Stimulated activated CD4-positive, alpha-beta T cell treated with anti-CD3 and anti-CD28 coated beads, Interleukin-1b, Interleukin-23, amount 100 ng/mL, for 24 hours (primary cell): ENCODE results near the gene RERG.
"Not testable (repeated sequence)": the region's sequence is repeated elsewhere in the genome, so short reads cannot be mapped to it uniquely, and the experiment has no call there.

ENCODE experiments used
- DNase-seq, 4 experiments: peaks; one replicate each; pipeline ENCODE4 v3.0.0-alpha.2; 2020; ENCODE audit warnings: low read depth in 4 of 4, low spot score in 1 of 4

The RERG gene

DNA sequence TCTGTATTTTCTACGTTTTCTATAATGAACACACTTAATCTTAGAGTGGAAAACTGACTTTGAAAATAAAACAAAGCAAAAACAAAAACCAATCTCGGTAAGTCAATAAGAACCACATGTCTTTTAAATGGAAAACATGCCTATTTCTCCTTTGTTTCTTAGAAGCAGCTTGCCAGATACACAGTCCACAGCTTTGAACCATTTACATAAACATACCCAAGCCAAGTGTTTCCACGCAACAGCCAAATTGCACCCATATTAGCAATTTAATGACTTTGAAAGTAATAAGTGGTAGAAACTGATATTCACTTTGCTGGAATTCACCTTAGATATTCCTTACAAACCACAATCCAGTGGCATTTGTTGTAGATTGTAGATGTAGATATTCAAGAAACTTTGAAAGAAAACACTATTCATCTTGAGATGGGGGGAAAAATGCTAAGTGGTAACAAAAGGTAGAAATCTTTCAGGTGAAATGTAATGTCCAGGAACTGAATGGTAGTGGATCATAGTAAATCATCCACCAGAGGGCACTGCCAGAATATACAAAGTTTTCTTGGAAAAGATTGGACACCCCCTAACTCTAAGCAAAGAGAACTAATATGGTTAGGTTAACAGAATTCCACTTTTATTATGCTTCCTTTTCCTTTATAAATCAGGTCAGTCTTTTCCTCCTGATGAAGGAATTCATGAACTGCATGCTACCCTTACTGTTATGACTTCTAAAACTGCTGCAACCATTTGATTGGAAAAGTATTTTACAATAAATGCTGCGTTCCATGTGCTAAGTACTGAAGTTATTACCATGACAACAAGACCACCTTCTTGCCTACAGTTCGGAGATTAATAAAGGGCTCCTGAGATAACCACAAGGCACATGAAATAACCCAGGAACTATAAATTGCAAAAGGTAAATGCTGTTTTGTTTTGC is 69.8 kb downstream of the RERG start:
- no peak for DNase-seq

DNA sequence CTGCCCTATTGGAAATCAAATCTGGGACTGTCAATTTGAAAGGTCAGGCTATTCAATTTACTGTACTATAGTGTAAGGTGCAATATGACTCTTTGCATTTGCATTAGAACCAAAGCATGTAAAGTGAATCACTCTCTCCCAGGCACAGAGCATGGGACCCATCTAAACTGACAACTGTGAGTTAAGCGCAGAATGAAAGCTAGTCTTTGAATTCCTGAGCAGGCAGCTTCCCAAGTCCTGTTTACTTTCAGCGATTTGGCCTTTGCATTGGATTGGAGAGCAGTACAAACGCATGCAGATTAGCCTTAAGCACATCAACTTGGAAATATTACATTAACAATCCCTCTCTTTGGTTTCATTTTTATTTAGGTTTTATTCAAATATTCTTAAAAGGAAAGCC is 74.6 kb downstream of the RERG start:
- no peak for DNase-seq

DNA sequence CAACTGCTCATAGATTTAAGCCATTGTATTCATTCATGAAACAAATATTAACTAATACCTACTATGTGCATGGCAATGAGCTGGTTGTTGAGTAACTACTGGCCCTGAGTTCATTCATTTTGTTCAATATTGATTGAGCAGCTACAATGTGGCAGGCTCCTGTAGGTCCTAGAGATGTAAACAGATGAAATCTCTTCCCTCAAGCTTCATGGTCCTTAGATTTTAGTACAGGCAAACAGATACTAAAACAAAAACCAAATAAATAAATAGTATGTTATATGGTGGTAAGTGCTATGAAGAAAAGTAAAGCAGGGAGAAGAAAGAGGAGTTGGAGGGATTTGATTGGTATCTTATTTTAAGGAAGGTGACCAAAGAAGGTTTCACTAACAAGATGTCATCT is 77.8 kb downstream of the RERG start:
- no peak for DNase-seq

DNA sequence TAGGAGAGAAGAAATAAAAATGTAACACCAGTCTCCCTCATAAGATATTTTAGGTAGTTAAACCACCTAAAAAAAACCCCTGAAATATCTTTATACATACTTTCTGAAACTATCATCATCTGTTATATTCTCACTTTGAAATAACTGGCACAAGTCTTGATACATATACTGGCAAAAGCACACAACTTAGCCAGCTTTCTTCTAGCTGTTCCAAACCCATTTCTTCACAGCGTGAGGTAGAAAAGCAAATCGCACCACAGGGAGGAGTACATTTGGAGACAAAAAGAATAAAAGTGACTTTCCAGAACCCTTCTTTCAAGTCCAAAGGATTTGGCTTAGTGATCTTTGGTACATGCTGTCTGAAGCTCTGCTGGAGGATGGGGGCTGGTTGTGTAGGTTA is 78.5 kb downstream of the RERG start:
- no peak for DNase-seq

DNA sequence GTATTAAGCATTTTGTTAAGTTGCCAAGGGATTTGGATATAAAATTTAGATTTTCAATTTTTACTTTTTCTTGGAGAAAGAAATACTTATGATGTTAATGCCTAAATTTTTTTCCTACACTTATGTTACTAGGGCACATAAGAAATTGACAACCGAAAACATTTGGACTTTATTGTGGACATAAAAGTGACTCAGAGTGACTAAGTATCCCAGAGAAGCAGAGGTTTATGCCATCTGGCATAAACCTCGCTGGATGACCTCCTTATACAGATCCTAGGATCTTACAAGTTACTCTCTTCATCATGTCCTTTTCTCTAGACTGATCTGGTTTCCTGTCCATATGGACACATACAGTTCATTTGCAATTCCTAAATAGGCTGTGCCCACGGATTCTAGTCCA is 89.8 kb downstream of the RERG start:
- no peak for DNase-seq

DNA sequence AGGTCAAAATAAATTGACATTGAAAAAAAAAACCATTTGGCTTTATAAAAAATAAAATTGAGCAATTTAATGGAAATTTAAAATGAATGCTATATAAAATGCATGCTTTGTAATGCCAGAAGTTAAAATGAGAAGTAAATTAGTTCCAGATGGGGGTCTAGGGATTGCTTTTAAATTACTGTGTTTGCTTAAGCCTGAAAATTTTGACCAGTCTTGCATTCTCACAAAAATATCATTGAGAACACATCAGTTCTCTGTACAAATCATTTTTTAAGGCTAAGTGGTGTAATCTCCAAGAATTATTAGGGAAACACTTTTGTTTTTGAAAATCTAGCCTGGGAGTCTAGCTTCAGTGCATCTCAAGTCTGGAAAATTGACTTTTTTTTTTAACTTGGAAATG is 90.7 kb downstream of the RERG start:
- no peak for DNase-seq

DNA sequence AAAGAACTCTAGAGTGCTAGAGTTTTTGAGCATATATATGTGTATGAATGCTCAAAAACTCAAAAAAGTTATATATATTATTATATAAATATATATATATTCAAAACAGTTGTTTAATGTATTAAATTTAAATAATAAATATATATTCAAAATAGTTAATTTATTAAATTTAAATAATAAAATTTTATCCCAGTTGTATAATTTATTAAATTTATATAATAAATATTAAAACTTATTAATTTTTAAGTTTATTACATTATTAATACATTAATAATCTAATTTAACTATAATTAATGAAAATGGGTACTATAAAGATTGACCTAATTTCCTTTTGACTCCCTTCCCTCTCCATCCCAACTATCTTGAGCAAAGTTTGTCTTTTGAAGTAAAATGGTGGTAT is 97.8 kb downstream of the RERG start:
- no peak for DNase-seq

DNA sequence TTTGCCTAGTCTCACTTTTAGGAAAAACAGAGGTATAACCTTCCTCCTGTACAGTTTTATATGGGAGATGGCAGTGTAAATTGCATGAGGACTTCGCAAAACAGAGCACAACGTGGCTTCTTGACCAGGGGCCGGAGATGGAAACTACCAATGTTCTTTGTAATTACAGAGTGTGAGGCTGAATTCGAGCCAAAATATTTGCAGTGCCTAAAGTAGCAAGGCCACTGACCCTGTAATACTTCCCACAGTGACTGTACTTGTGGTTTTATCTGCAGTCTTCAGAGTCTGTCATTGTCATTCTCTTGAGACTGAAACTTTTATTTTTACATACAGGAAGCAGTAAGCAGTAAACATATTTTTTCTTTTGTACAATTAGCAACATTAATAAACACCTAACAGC is 98.9 kb downstream of the RERG start:
- DNase-seq: no peak

DNA sequence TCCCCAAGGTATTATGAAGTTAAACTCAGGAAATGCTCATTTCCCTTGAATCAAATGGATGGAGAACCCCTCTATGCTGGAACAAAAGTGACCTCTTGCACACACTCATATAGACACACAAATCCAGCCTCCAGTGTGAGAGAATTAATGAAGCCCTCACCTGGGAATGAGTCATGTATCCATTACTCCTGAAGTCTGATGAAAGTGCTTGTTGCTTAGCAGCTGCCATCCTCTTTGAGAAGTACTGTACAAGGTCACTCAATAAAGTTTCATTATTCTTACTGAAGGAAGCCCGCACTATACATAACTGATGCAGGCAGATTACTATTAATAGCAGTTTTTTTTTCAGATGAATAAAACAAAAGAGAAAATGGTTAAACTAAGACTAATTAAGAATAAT is 102.3 kb downstream of the RERG start:
- DNase-seq: no peak

DNA sequence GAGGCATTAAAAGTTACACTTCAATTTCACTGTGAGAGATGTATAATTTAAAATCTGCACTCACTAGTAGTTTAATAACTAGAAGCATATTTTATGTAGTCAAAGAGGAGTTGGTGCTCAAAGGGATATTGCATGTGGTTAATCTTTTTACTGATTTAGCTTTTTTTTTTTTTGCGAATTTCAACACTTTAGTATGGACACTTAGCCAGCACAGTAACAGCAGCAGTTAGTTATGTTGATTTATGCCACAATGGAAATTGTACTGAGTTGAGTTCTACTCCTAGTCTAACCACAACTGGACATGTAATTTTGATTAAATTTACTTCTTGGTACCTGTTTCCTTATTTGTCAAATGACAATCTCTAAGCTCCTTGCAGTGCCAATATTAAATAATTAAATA is 104.2 kb downstream of the RERG start:
- no peak for DNase-seq

DNA sequence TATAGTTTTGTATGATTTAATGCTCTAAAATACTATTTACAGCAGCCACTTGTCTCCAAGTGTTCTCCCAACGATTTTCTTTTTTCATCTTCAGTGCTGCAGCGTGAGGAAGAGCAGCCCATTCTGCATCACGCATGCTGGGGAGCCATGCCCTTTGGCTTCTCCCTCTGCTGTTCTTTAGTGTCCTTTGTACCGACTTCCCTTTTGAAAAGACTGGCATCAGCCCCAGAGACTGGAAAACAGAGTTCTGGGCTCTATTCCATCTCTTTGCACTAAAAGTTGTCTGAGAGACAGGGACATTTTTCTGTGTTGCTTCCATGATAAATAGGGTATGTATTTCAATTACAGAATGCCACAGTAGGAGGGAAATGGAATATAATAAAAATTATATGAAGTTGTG is 105.1 kb downstream of the RERG start:
- no peak for DNase-seq

DNA sequence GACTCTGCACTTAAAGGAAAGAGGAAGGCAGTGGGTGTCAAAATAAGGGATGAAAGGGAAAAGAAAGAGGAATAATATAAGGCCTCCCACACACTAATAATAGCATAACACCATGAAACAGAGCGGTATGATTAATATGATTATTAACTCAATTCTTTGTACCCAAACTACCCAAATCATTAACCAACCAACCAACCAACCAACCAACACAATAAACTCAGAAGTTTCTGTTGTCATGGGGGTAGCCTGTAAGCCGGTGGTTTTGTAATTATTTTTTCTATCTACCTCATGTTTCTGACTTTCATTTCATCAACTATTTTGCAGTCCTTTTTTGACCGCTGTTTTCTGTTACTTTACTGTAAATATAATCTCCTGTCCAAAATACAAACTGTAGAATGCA is 105.8 kb downstream of the RERG start:
- DNase-seq: no peak

DNA sequence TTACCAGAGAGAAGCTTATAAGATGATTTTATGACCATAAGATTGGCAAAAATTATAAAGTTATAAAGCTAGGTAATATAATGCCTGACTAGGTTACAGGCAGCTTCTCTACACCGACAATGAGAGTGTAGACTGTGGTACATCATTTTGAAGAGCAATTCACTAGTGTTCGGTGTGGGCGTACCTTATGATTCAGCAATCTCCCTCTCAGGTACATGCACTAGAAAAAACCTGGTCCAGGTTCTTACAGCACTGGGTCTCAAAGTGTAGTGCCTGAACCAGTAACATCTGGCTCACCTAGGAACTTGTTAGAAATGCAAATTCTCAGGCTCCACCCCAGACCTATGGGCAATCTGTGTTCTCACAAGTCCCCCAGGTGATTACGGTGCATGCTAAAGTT is 106.7 kb downstream of the RERG start:
- no peak for DNase-seq

DNA sequence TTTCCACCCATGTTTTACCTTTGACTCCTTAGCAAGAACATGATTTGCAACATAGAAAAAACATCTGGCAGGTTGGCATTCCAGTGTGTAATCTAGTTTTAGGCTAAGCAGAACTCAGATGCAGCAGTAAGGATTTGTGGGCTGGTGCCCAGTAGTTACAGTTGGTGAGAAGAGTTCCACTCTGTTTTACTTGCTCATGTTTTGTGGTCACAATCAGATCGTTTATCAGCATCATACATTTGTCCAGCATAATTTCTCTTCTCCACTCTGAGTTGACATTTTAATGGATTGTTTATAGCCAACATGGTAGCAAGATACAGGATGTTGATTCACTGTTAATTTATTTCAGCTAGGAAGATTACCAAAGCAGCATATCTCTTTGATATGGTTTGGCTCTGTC is 128.4 kb downstream of the RERG start:
- DNase-seq: no peak

DNA sequence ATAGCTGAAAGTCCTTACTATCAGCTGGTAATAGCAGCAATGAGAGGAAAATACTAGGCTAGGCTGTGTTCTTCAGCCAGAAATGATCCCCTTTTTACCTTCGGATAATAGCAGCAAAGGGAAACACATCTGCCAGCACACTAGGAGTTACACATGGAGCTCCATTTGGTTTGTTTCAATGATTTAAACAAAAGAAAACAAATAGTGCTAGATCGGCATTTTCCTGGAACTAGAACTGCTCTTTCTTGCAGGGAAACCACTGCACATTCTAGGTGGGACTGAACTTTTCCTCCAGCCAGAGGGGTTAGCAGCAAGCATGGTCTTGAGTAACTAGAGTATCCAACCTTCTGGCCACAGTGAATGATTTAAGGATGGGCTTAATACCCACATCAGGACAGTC is 130.8 kb downstream of the RERG start:
- DNase-seq: no peak

DNA sequence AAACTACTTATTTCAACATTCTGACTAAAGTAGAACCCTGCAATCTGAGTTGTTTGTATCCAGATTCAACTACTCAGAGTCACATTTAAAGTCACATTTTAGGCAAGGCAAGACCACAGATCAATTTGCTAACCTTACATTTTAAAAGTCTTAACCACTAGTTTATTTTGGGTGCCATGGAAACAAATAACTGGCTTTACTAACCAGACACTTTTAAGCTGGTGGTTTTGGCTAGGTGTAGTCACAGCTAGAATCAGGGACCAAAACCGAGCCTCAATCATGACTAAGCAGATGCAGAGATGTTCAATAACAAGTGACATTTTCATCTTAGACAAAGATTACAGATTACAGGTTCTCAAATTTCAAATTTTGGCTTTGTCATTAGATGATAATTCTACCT is 133.1 kb downstream of the RERG start:
- DNase-seq: no peak

DNA sequence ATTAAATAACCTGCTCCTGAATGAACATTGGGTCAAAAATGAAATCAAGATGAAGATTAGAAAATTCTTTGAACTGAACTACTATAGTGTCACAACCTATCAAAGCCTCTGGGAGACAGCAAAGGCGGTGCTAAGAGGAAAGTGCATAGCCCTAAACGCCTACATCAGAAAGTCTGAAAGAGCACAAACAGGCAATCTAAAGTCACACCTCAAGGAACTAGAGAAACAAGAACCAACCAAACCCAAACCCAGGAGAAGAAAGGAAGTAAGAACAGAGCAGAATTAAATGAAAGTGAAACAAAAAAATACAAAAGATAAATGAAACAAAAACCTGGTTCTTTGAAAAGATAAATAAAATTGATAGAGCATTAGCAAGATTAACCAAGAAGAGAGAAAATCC is 143.5 kb downstream of the RERG start:
- not testable (repeated sequence) for DNase-seq

DNA sequence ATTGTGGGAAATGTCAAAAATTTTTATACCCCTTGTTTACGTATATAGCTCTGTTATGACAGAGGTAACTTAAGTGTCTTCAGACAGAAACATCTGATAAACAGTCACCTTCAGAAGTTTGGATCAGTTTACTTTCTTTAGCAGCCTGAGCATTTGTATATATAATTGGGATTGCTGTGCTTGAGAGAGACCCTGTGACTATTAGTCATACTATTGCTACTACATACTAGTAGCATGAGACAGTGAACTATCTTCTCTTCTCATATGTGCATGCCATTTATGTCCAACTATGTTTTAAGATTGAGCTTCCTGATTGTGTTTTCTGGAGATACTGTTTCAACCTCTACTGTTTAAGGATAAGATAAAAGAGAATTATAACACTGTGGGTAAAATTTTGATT is 146.9 kb downstream of the RERG start:
- DNase-seq: no peak

DNA sequence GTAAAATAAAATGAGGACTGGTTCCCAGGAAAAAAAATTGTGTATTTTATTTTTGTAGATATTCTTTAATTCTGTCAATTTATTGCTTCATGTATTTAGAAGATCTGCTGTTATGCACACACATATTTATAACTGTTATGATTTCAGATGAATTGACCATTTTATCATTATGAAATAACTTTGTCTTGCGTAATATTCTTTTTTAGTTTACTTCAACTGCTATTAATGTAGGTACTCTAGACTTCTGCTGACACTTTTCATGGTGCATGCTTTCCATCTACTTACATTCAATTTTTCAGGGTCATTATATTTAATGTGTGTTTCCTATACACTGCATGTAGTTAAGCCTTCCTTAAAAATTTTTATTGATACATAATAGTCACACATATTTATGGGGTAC is 162.1 kb downstream of the RERG start:
- DNase-seq: no peak
